HEK293T (cell line): ENCODE data around the gene RMI1.

ENCODE experiments used
- ARNT ChIP-seq: fragments of 450-650 bp; IDR thresholded peaks from 2 replicates; pipeline ENCODE4 v1.6.1; 2017; ENCODE audit warnings: mild to moderate bottlenecking
- CTBP1 ChIP-seq: fragments of 450-650 bp; IDR thresholded peaks from 2 replicates; pipeline ENCODE4 v1.6.1; 2016; ENCODE audit warnings: borderline replicate concordance
- FOXK2 ChIP-seq: fragments of 450-650 bp; IDR thresholded peaks from 2 replicates; pipeline ENCODE4 v1.6.1; 2016; ENCODE audit warnings: mild to moderate bottlenecking
- TARDBP ChIP-seq: fragments of 450-650 bp; IDR thresholded peaks from 2 replicates; pipeline ENCODE4 v1.6.1; 2016

GRCh38 chr9:83980395-83981125, at the start of gene RMI1:
- TF ChIP-seq ARNT (no peak), FOXK2 (no peak), CTBP1 (no peak; the same call in 1 of the 2 replicates), TARDBP (no peak)
